COLO829 (cell line): ENCODE results near the gene PDE2A.

Experiments used
- DNase-seq: peaks from one replicate; pipeline ENCODE4 v3.0.0; 2012; ENCODE audit warnings: low spot score

PDE2A gene

GRCh38 chr11:72613450-72613849 is 60.8 kb downstream of the PDE2A start:
- DNase-seq: no peak

GRCh38 chr11:72609476-72609875 is 64.7 kb downstream of the PDE2A start:
- DNase-seq: no peak

- no peak for DNase-seq
These were observed 65.2 kb downstream of the PDE2A start for GRCh38 chr11:72609045-72609444.

- DNase-seq: no peak
These were observed 66.7 kb downstream of the PDE2A start for GRCh38 chr11:72607496-72607895.

- DNase-seq: no peak
These were observed 67.3 kb downstream of the PDE2A start for GRCh38 chr11:72606748-72607468.

- no peak for DNase-seq
These were observed 68.1 kb downstream of the PDE2A start for GRCh38 chr11:72605973-72606747.

- no peak for DNase-seq
These were observed 70.0 kb downstream of the PDE2A start for GRCh38 chr11:72604256-72604655.

GRCh38 chr11:72602250-72602904 is 71.8 kb downstream of the PDE2A start:
- no peak for DNase-seq

- no peak for DNase-seq
These were observed 73.7 kb downstream of the PDE2A start for GRCh38 chr11:72600557-72600956.

- no peak for DNase-seq
These were observed 74.7 kb downstream of the PDE2A start for GRCh38 chr11:72599325-72600117.

- DNase-seq: peak; percentile 36
These were observed 75.3 kb downstream of the PDE2A start for GRCh38 chr11:72598906-72599305.

- DNase-seq: no peak
These were observed 75.8 kb downstream of the PDE2A start for GRCh38 chr11:72598466-72598865.

GRCh38 chr11:72597721-72598120 is 76.5 kb downstream of the PDE2A start:
- no peak for DNase-seq

GRCh38 chr11:72595292-72595684 is 78.9 kb downstream of the PDE2A start:
- DNase-seq: no peak

- no peak for DNase-seq
These were observed 79.5 kb downstream of the PDE2A start for GRCh38 chr11:72594493-72595291.

- no peak for DNase-seq
These were observed 81.3 kb downstream of the PDE2A start for GRCh38 chr11:72592698-72593495.

GRCh38 chr11:72591785-72592502 is 82.3 kb downstream of the PDE2A start:
- DNase-seq: no peak

GRCh38 chr11:72591023-72591422 is 83.2 kb downstream of the PDE2A start:
- DNase-seq: no peak

- no peak for DNase-seq
These were observed 84.1 kb downstream of the PDE2A start for GRCh38 chr11:72589802-72590761.
